ENCODE results near the gene INSL6. TPM values are rescaled to one million over a fixed set of nuclear protein-coding genes. Genes with fewer than 3 reads are reported as not detected.

The INSL6 gene
- total and polyA plus RNA-seq, 2 experiments from 2014 or later: 0.52 TPM; not detected in 1

DNA sequence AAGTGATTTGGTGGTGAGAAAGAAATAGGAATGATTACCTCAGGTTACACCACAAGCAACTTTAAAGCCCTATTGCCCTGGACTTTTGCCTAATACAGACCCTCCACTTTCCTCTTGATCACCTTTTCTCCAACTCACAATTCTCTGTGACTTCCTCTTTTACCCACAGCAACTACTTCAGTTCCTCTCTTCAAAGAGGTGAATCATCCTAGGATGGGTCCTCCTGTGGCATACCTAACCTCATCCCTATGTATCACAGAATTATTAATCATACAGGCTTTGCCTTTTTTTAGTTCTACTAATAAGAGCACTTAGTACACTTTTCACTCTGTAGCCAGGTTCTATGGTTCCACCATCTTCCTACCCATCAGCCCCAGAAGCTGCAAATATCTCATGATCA is 19.6 kb upstream of the INSL6 start:
- Histone ChIP-seq H2AFZ (no peak overlapping the region), H3K4me3 (no peak overlapping the region), H3K9me2 (replicated peaks; ENCODE audit: insufficient read depth) (no peaks in the 10 kb centered on the region), H3K79me2 (no peaks in the 10 kb centered on the region), H3K9me3 (ENCODE audit: low read depth) (no peaks in the 10 kb centered on the region), H4K20me1 (ENCODE audit: insufficient read depth, poor library complexity, severe bottlenecking) (no peaks in the 10 kb centered on the region), H3K36me3 (replicated peaks; ENCODE audit: insufficient read depth, low read depth) (no peaks in the 10 kb centered on the region), H3K4me2 (no peak overlapping the region), H3K27ac (no peak overlapping the region), H3K4me1 (ENCODE audit: insufficient read depth) (no peaks in the 10 kb centered on the region), H3K27me3 (no peaks in the 10 kb centered on the region)
- DNase-seq (ENCODE audit: low spot score): no peak
- TF ChIP-seq, protein P1, sequence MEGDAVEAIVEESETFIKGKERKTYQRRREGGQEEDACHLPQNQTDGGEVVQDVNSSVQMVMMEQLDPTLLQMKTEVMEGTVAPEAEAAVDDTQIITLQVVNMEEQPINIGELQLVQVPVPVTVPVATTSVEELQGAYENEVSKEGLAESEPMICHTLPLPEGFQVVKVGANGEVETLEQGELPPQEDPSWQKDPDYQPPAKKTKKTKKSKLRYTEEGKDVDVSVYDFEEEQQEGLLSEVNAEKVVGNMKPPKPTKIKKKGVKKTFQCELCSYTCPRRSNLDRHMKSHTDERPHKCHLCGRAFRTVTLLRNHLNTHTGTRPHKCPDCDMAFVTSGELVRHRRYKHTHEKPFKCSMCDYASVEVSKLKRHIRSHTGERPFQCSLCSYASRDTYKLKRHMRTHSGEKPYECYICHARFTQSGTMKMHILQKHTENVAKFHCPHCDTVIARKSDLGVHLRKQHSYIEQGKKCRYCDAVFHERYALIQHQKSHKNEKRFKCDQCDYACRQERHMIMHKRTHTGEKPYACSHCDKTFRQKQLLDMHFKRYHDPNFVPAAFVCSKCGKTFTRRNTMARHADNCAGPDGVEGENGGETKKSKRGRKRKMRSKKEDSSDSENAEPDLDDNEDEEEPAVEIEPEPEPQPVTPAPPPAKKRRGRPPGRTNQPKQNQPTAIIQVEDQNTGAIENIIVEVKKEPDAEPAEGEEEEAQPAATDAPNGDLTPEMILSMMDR (IDR thresholded peaks at IDR 0.05; ENCODE audit: poor library complexity): no peak
- TF ChIP-seq EZH2 (IDR thresholded peaks at IDR 0.05; ENCODE audit: borderline replicate concordance) (no peak), EZH2phosphoT487 (IDR thresholded peaks at IDR 0.05; ENCODE audit: low read depth, severe bottlenecking, unreplicated experiment) (no peak)

DNA sequence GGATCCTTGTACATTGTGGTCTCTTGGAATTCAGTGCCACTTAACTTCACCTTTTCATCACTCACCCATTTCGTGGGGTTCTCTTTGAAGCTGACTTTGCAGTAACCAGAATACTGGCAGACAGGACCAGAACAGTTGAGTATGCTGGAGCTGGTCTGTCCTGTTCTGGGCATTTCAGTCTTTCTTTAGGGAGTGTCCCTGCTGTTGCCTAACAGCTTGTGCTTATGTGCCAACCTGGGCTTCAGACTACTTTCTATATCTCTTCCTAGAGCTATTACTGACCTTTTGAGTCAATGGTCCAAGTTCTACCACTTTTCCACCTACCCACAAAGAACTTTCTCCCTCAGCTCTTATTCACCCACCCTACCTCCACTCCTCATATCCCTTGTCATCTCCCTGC is 10.0 kb upstream of the INSL6 start:
- H3K79me2 ChIP-seq: no peaks in the 10 kb centered on the region
- H3K4me3 ChIP-seq: no peak overlapping the region
- H3K9me3 ChIP-seq (ENCODE audit: low read depth): no peaks in the 10 kb centered on the region
- H3K36me3 ChIP-seq (replicated peaks; ENCODE audit: insufficient read depth, low read depth): no peaks in the 10 kb centered on the region
- no peak overlapping the region for H3K27ac ChIP-seq
- no peaks in the 10 kb centered on the region for H4K20me1 ChIP-seq (ENCODE audit: insufficient read depth, poor library complexity, severe bottlenecking)
- DNase-seq (ENCODE audit: low spot score): no peak
- H2AFZ ChIP-seq: no peak overlapping the region
- 56% methylated on average over 1 of the region's 1 CpG for WGBS (ENCODE audit: low lambda C conversion rate, missing lambda C conversion rate)
- no peaks in the 10 kb centered on the region for H3K27me3 ChIP-seq
- H3K4me2 ChIP-seq: no peak overlapping the region
- TF ChIP-seq, protein P1 (IDR thresholded peaks at IDR 0.05; ENCODE audit: poor library complexity): no peak
- TF ChIP-seq EZH2phosphoT487 (IDR thresholded peaks at IDR 0.05; ENCODE audit: low read depth, severe bottlenecking, unreplicated experiment): no peak
- no peak for TF ChIP-seq EZH2 (IDR thresholded peaks at IDR 0.05; ENCODE audit: borderline replicate concordance)
- H3K9me2 ChIP-seq (replicated peaks; ENCODE audit: insufficient read depth): no peaks in the 10 kb centered on the region
- H3K4me1 ChIP-seq (ENCODE audit: insufficient read depth): no peaks in the 10 kb centered on the region

DNA sequence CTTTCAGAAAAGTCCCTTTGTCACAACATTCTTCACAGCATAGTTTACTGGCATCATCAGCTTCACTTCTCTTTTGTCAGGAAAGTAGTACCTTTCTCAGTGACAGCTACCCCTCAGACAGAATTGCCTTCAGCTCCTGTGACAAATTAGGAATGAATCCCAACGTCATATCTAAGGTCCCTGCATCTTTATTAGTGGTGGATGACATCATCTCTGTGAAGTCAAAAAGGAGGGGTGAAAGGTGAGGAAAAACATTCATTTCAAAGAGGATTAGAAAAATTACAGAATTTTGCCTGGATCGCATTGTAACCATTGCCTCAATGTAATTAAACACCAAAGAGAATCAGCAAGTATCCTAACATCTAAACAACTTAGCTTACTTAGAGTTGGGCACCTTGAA is 7.9 kb upstream of the INSL6 start:
- 59% methylated on average over 2 of the region's 2 CpGs for WGBS (ENCODE audit: low lambda C conversion rate, missing lambda C conversion rate)
- Histone ChIP-seq H3K79me2 (no peaks in the 10 kb centered on the region), H2AFZ (no peak overlapping the region), H3K9me3 (ENCODE audit: low read depth) (no peaks in the 10 kb centered on the region), H3K4me2 (no peak overlapping the region), H3K27me3 (no peaks in the 10 kb centered on the region), H3K4me1 (ENCODE audit: insufficient read depth) (no peaks in the 10 kb centered on the region), H3K36me3 (replicated peaks; ENCODE audit: insufficient read depth, low read depth) (no peaks in the 10 kb centered on the region), H3K27ac (no peak overlapping the region), H3K9me2 (replicated peaks; ENCODE audit: insufficient read depth) (no peaks in the 10 kb centered on the region), H3K4me3 (no peak overlapping the region), H4K20me1 (ENCODE audit: insufficient read depth, poor library complexity, severe bottlenecking) (no peaks in the 10 kb centered on the region)
- DNase-seq (ENCODE audit: low spot score): no peak
- TF ChIP-seq EZH2 (IDR thresholded peaks at IDR 0.05; ENCODE audit: borderline replicate concordance) (no peak), EZH2phosphoT487 (IDR thresholded peaks at IDR 0.05; ENCODE audit: low read depth, severe bottlenecking, unreplicated experiment) (no peak)
- TF ChIP-seq, protein P1 (IDR thresholded peaks at IDR 0.05; ENCODE audit: poor library complexity): no peak

DNA sequence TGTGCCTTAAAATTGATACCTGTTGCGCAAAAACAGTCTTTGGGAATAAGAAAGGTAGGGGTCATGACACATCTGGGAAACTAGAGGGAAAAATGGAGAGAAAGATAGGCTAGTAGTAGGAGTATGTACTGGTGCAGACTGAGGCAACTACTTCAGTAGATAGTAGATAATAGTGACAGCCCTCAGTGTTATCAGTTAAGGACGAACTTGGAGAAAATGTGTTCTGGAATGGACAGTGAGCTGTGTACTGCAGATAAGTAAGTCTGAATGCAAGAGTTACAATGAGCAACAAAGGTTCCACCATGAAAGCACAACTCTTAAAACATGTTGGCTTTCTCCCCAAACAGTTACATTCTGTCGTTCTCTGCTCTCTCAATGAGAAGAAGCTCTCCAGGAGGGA is 6.5 kb upstream of the INSL6 start:
- 88% methylated on average over 3 of the region's 3 CpGs for WGBS (ENCODE audit: low lambda C conversion rate, missing lambda C conversion rate)
- no peaks in the 10 kb centered on the region for H4K20me1 ChIP-seq (ENCODE audit: insufficient read depth, poor library complexity, severe bottlenecking)
- no peak overlapping the region for H3K4me3 ChIP-seq

More for the DNA sequence above, 6.5 kb upstream of the INSL6 start:
- TF ChIP-seq EZH2phosphoT487 (IDR thresholded peaks at IDR 0.05; ENCODE audit: low read depth, severe bottlenecking, unreplicated experiment): no peak
- no peak for TF ChIP-seq EZH2 (IDR thresholded peaks at IDR 0.05; ENCODE audit: borderline replicate concordance)
- TF ChIP-seq, protein P1 (IDR thresholded peaks at IDR 0.05; ENCODE audit: poor library complexity): no peak
- no peaks in the 10 kb centered on the region for H3K9me3 ChIP-seq (ENCODE audit: low read depth)
- no peak overlapping the region for H3K27ac ChIP-seq
- no peak overlapping the region for H2AFZ ChIP-seq
- H3K36me3 ChIP-seq (replicated peaks; ENCODE audit: insufficient read depth, low read depth): no peaks in the 10 kb centered on the region
- H3K4me1 ChIP-seq (ENCODE audit: insufficient read depth): no peaks in the 10 kb centered on the region
- no peak for DNase-seq (ENCODE audit: low spot score)
- H3K27me3 ChIP-seq: no peaks in the 10 kb centered on the region
- no peaks in the 10 kb centered on the region for H3K79me2 ChIP-seq
- H3K4me2 ChIP-seq: no peak overlapping the region
- no peaks in the 10 kb centered on the region for H3K9me2 ChIP-seq (replicated peaks; ENCODE audit: insufficient read depth)

Data from hepatocyte (in vitro differentiated cells).